HFF-Myc (cell line): ENCODE data around the gene PADI2.

Experiments
- DNase-seq: peaks from one replicate; pipeline ENCODE4 v3.0.0-alpha.2; 2011; ENCODE audit warnings: low read depth; ENCODE audit errors: extremely low read depth
- H3K4me3 ChIP-seq: replicated peaks from 2 replicates; pipeline ENCODE4 v1.5.1; 2011; ENCODE audit warnings: low read depth, mild to moderate bottlenecking, control low read depth, low read length
- CTCF ChIP-seq: IDR thresholded peaks from 2 replicates; pipeline ENCODE4 v1.5.1; 2012; ENCODE audit warnings: mild to moderate bottlenecking, low read depth, low read length, control low read depth; ENCODE audit errors: missing control alignments

The PADI2 gene

GRCh38 chr1:17117451-17118265 is 1.6 kb downstream of the PADI2 start:
- DNase-seq: no peak
- no peak overlapping the region for H3K4me3 ChIP-seq
- TF ChIP-seq CTCF: no peak

GRCh38 chr1:17116643-17117042 is 2.6 kb downstream of the PADI2 start:
- DNase-seq: no peak
- no peak overlapping the region for H3K4me3 ChIP-seq
- TF ChIP-seq CTCF: no peak

GRCh38 chr1:17113963-17114362 is 5.3 kb downstream of the PADI2 start:
- TF ChIP-seq CTCF: no peak
- H3K4me3 ChIP-seq: no peak overlapping the region
- DNase-seq: no peak

- DNase-seq: no peak
- H3K4me3 ChIP-seq: no peak overlapping the region
- TF ChIP-seq CTCF: no peak
These were observed 6.6 kb downstream of the PADI2 start for GRCh38 chr1:17112496-17113236.

GRCh38 chr1:17112076-17112475 is 7.2 kb downstream of the PADI2 start:
- DNase-seq: no peak
- TF ChIP-seq CTCF: no peak
- H3K4me3 ChIP-seq: no peak overlapping the region

- TF ChIP-seq CTCF: no peak
- DNase-seq: no peak
These were observed 8.7 kb downstream of the PADI2 start for GRCh38 chr1:17110555-17110926.

More at GRCh38 chr1:17110555-17110926, 8.7 kb downstream of the PADI2 start:
- no peak overlapping the region for H3K4me3 ChIP-seq
